ENCODE data around the gene NID2.

NID2 gene

DNA sequence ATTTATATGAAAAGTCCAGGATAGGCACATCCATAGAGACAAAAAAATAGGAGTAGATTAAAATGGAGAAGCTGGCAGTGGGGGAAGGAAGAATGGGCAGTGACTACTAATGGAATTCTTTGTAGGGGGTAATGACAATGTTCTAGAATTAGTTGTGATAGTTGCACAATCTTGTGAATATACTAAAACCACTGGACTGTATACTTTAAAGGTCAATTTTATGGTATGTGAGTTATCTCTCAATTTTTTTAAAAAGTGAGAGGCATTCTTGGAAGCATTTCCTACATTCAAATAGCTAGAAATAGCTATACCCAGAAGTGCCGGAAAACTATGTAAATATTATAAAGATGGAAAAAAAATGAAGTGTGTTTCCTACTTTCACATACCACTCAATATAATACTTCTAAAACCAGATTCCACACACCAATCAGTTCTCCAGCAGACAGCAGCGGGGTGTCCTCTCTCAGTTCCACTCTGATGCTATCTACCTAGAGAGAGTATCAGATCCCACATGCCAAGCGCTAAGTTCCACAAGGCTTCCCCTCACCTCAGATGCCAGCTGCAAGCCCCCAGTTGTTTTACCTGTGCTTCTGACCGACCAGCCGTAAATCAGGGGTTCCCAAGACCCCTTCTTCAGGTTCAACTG, 41.7 kb upstream of the NID2 start:
- DNase-seq (ENCODE audit: extremely low spot score), result no peak
- ChIA-PET POLR2A (interaction anchor here (0.6 kb wide), 1 partner anchor 431 kb away, joined by 3 read pairs; no protein-coding TSS in a partner anchor), CTCF (no interaction called here)
- no peak for TF ChIP-seq CTCF (IDR thresholded peaks at IDR 0.05; ENCODE audit: control extremely low read depth, extremely low read depth, low read depth, missing control alignments)

GRCh38 chr14:52108823-52109222, 40.0 kb upstream of the NID2 start:
- ChIA-PET POLR2A (interaction anchor here (0.6 kb wide), 1 partner anchor 76 kb away, joined by 3 read pairs; no protein-coding TSS in a partner anchor), CTCF (interaction anchor here (1.1 to 1.6 kb wide), 2 partner anchors 8 to 19 kb away, joined by 3 to 4 read pairs; no protein-coding TSS in a partner anchor)
- no peak for TF ChIP-seq CTCF (IDR thresholded peaks at IDR 0.05; ENCODE audit: control extremely low read depth, extremely low read depth, low read depth, missing control alignments)
- no peak for DNase-seq (ENCODE audit: extremely low spot score)

GRCh38 chr14:52106840-52107239, 38.0 kb upstream of the NID2 start:
- TF ChIP-seq CTCF (IDR thresholded peaks at IDR 0.05; ENCODE audit: control extremely low read depth, extremely low read depth, low read depth, missing control alignments), result no peak
- DNase-seq (ENCODE audit: extremely low spot score), result no peak
- ChIA-PET POLR2A (no interaction called here), CTCF (no interaction called here)

- no peak for TF ChIP-seq CTCF (IDR thresholded peaks at IDR 0.05; ENCODE audit: control extremely low read depth, extremely low read depth, low read depth, missing control alignments)
- POLR2A ChIA-PET, result no interaction called here
- no peak for DNase-seq (ENCODE audit: extremely low spot score)
- CTCF ChIA-PET, result interaction anchor here (2.0 kb wide), 1 partner anchor 12 kb away, joined by 5 read pairs; no protein-coding TSS in a partner anchor
Observed at GRCh38 chr14:52103416-52103815, 34.6 kb upstream of the NID2 start.

DNA sequence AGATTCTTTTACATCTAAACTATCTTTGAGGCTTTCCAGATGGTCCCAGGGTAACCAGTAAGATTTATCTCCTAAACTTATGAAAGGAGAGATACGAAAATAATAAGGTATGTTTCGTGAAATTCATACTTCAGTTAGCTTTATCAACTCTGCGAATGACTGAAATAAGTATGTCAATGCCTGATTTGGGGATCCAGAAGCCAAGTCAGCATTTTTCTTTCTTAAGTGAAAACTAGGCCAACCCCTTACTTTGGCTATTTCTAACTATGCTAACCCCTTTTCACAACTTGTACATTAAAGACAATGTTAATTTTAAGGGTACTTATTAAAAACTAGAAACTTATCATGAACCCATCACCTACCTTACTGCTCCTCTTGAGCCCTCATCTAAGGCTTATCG, 26.9 kb upstream of the NID2 start:
- no peak for DNase-seq (ENCODE audit: extremely low spot score)
- TF ChIP-seq CTCF (IDR thresholded peaks at IDR 0.05; ENCODE audit: control extremely low read depth, extremely low read depth, low read depth, missing control alignments), result no peak
- ChIA-PET CTCF (interaction anchor here (1.5 kb wide), 1 partner anchor 23 kb away, joined by 3 read pairs; no protein-coding TSS in a partner anchor), POLR2A (no interaction called here)

GRCh38 chr14:52095336-52095735, 26.5 kb upstream of the NID2 start:
- TF ChIP-seq CTCF (IDR thresholded peaks at IDR 0.05; ENCODE audit: control extremely low read depth, extremely low read depth, low read depth, missing control alignments), result no peak
- no peak for DNase-seq (ENCODE audit: extremely low spot score)
- CTCF ChIA-PET, result interaction anchor here (1.5 kb wide), 1 partner anchor 23 kb away, joined by 3 read pairs; no protein-coding TSS in a partner anchor
- POLR2A ChIA-PET, result no interaction called here

All from GM10248 (cell line).